ENCODE data around the gene CIB2. TPM values are rescaled to one million over a fixed set of nuclear protein-coding genes. Genes with fewer than 3 reads are reported as not detected.

CIB2 gene
- total RNA-seq, 1 experiment from 2014 or later = 43.2 TPM

GRCh38 chr15:78108300-78109084 is 22.8 kb downstream of the CIB2 start:
- peak overlapping the region; percentile 34 to 76 (median 73); a peak in 5 of 7 replicates for H3K27ac Mint-ChIP-seq
- H3K36me3 Mint-ChIP-seq (ENCODE audit: insufficient read depth in 1 of 3, low read depth in 3 of 3) = peaks cover 4 to 14% (median 7%) of the 10 kb centered on the region in 3 experiments; a peak in 5 of 7 replicates
- Histone ChIP-seq H2BK12ac (ENCODE audit: insufficient read length, low read depth, low read length) (no peak overlapping the region), H3K9ac (ENCODE audit: extremely low read depth, insufficient read length, low read length) (no peak overlapping the region), H3K4me1 (ENCODE audit: insufficient read depth, low read length) (no peaks in the 10 kb centered on the region), H2BK5ac (ENCODE audit: insufficient read length, low read length) (no peak overlapping the region), H3K27me3 (ENCODE audit: insufficient read depth, low read length) (no peaks in the 10 kb centered on the region), H3K14ac (ENCODE audit: insufficient read depth, low read length) (no peak overlapping the region; the same call in 1 of the 2 replicates), H2BK20ac (ENCODE audit: low read depth, low read length, poor library complexity, severe bottlenecking) (no peak overlapping the region), H3K4ac (ENCODE audit: low read depth, low read length) (no peak overlapping the region), H3K18ac (ENCODE audit: insufficient read length, low read depth, low read length) (peak overlapping the region; percentile 15), H3K23me2 (ENCODE audit: insufficient read length, low read depth, low read length, poor library complexity, severe bottlenecking) (no peaks in the 10 kb centered on the region), H4K5ac (ENCODE audit: insufficient read length, low read depth, low read length) (no peak overlapping the region), H2BK15ac (ENCODE audit: low read depth, low read length) (no peak overlapping the region), H4K91ac (ENCODE audit: insufficient read length, low read depth, low read length) (no peak overlapping the region), H4K20me1 (ENCODE audit: control insufficient read depth, insufficient read depth, insufficient read length) (no peaks in the 10 kb centered on the region), H3K79me1 (ENCODE audit: insufficient read depth, low read depth, low read length, poor library complexity, severe bottlenecking) (no peaks in the 10 kb centered on the region), H3K27ac (ENCODE audit: insufficient read length, low read depth, low read length) (no peak overlapping the region), H3K56ac (ENCODE audit: insufficient read length, low read depth, low read length) (no peak overlapping the region), H3T11ph (ENCODE audit: low read length) (no peak overlapping the region), H2AK5ac (ENCODE audit: insufficient read length, low read length) (no peak overlapping the region), H3K23ac (ENCODE audit: insufficient read length, low read depth, low read length) (no peak overlapping the region), H4K8ac (replicated peaks; ENCODE audit: insufficient read length, low read depth, low read length) (no peak overlapping the region), H3K79me2 (ENCODE audit: insufficient read depth, low read length) (no peaks in the 10 kb centered on the region), H2AFZ (ENCODE audit: low read length) (no peak overlapping the region), H3K4me2 (ENCODE audit: insufficient read depth, insufficient read length, low read length) (no peak overlapping the region), H2BK120ac (ENCODE audit: low read depth, low read length, poor library complexity, severe bottlenecking) (no peak overlapping the region), H3K9me3 (ENCODE audit: control insufficient read depth, low read depth, low read length) (no peaks in the 10 kb centered on the region)
- peak; percentile 87 for DNase-seq
- peak; percentile 95 for TF ChIP-seq CTCF (conservative IDR thresholded peaks at IDR 0.05)
- no CpG with 5 or more reads among the region's 11 CpGs for WGBS (ENCODE audit: extremely low coverage, insufficient read length, low lambda C conversion rate)
- H3K27me3 Mint-ChIP-seq (ENCODE audit: low read depth) = no peaks in the 10 kb centered on the region
- peaks cover 0 to 6% of the 10 kb centered on the region in 2 experiments; a peak in 2 of 4 replicates for H3K4me1 Mint-ChIP-seq
- H3K9me3 Mint-ChIP-seq = no peaks in the 10 kb centered on the region
- no peak overlapping the region for H3K4me3 Mint-ChIP-seq
